GM19043 (cell line): ENCODE measurements around the gene KCTD20.

ENCODE experiments used
- ATAC-seq: cut with Tn5 transposase; IDR thresholded peaks from one replicate; pipeline ENCODE4 v1.9.1; 2021; ENCODE audit warnings: low read depth; ENCODE audit not compliant: unreplicated experiment

The KCTD20 gene

DNA sequence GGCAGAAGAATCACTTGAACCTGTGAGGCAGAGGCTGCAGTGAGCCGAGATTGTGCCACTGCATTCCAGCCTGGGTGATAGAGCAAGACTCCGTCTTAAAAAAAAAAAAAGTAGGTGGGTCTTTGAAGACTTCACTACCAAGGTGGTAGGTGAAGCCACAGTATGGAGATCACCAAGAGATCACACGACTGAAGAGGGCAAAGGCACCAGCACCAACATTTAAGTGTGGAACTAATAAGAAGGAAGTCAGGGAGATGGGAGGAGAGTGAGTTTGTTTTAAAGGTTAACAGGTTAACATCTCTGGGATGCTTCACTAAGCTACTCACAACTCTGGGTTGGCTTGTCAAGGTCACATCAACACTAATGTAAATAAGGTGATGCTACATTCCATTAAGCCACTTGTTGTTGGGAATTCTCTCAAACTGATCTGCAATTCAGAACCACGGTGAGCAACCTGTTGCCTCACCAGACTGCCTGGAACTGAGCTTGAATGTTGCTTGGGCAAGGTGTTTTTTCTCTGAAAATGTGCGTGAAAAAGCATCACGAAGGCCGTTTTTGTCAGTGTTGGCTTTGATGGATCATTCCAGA lies 48.7 kb downstream of the KCTD20 start:
- no peak for ATAC-seq

DNA sequence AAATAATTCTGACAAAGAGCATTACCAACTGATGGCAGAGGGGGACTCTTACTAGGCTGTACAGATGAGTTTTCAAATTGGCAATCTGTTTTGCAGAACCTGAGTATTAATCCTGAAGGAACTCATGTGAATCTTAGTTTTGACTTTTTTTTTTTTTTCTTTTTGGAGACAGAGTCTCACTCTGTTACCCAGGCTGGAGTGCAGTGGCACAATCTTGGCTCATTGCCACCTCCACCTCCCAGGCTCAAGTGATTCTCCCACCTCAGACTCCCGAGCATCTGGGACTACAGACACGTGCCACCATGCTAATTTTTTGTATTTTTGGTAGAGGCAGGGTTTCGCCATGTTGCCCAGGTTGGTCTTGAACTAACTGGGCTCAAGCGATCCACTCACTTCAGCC lies 49.3 kb downstream of the KCTD20 start:
- no peak for ATAC-seq

DNA sequence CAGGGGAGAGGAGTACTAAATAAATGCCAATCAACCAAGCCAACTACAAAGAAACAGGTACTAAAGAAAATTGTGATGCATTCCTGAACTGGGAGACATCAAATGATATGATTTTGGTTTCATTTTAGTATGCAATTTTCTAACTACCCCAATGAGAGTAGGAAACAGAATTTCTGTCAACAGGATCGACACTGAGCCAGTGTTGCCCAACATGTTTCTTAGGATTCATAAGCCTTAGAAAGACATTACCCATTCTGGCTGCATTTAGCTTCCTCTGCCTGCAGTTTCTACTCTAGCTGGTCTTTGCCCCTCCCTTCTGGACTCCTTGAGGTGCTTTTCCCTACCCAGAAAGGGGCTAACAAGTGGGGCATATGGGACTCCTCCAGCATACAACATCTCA lies 49.8 kb downstream of the KCTD20 start:
- ATAC-seq, result no peak

DNA sequence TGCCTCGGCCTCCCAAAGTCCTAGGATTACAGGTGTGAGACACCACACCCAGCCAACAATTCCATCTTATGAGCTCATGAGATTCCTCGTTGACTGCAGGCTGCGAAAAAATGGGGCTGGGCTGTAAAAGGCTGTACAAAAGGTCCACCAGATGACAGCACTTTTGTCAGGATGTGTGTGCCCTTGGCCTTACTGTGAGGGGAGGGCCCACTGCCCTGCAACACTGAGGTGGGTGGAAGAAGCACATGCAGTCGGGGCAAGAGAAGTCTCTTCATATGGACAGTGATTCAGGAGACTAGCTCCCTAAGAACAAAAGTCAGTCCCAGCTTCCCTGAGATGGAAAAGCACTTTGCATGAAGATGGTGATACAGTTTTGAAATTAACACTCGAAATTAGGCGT lies 50.5 kb downstream of the KCTD20 start:
- no peak for ATAC-seq

DNA sequence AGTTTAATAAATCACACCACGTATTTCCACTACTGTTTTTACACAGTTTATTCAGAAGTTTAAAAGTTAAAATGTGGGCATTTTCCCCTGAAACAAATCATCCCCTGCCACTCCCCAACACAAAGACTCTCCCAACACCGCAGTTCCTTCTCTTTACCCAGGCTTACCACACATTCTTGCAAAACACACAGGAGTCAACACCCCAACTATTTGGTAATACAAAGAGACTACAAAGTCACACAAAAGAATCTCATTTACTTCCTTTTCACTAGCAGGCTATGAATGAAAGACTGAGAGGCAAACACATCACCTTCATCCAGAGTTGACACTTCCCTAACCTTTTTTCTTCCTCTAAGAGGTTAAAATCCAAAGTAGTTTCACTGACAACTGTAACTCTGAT lies 51.1 kb downstream of the KCTD20 start:
- no peak for ATAC-seq

DNA sequence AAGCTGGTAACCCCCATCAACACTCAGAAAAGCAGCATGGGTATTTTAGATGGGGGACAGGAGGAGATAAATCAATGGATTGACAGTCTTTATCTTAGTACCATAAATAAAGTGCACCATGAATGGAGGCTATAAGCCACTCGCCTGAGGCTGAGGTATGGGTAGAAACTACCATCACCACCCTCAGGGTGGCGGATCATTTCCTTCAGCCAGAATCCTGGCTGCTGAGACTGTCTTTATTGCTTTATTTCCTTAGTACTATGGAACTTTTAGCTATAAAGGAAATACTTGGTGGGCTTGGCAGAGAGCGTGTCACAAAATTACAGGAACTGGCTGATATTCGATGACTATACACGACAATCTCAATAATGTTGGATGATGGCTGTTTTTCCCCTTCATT lies 52.3 kb downstream of the KCTD20 start:
- no peak for ATAC-seq

DNA sequence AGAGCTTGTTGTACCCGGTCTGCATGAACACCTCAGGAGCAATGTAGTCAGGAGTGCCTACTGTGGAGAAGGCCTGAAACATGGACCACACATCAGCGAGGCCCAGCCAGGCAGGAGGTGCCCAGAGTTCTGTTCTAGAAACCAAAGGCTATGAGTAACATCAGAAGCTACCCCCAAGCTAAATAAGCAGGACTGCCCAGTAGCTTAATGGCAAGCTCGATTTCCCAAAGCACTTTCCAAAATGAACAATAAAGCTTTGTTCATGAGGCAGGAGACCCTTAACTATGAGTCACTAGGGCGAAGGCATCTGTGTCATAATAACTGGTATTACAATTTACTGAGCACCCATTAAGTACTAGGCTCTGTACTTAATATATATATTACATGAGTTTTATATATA lies 57.1 kb downstream of the KCTD20 start:
- ATAC-seq, result no peak

DNA sequence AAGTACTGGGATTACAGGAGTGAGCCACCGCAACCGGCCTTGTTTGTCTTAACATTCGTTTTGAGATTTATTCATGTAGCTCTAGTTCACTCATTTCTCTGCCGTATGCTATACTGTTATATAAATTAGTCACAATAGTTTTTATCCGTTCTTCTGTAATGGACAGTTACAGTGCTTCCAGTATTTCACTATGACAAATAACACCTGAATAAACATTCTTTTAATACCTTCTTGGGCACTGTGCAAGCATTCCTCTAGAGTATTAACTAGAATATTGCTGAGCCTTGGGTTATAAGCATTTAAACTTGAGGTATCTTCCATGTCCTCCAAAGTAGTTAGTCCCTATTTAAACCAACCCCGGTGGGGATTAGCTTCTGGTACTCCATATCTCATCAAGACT lies 58.9 kb downstream of the KCTD20 start:
- no peak for ATAC-seq

DNA sequence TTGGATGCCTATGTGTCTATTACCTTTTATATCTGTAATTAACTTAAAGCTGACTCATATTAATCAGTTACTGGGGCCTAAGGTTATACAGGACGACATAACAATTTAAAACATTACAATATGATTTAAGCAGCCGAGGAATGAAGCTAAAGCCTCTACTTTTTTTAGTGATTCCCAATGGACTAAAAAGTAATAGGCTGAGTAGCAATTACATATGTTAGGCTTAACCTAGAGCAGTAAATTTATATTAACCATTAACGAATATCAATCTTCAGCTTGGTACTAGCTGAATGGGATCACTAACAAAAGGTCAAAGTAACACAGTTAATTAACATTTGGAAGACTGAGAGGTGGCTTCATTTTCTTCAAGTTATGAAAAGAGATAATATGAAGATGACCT lies 61.4 kb downstream of the KCTD20 start:
- no peak for ATAC-seq

DNA sequence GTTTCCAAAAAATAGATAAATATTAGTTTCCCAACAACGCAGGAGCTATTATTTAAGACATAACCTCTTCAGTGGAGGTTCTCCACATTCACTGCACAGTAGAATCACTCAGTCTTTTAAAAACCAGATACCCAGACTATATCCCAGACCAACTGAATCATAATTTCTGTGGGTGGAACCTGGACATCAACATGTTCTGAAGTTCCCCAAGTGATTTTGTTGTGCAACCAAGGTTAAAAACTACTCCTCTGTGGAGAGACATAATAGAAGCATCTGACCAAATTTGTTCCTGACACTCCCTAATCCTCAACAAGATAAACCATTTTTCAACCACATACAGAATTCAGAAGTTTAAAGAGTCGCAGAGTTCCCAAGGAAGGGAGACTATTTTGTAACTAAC lies 62.2 kb downstream of the KCTD20 start:
- ATAC-seq, result no peak

DNA sequence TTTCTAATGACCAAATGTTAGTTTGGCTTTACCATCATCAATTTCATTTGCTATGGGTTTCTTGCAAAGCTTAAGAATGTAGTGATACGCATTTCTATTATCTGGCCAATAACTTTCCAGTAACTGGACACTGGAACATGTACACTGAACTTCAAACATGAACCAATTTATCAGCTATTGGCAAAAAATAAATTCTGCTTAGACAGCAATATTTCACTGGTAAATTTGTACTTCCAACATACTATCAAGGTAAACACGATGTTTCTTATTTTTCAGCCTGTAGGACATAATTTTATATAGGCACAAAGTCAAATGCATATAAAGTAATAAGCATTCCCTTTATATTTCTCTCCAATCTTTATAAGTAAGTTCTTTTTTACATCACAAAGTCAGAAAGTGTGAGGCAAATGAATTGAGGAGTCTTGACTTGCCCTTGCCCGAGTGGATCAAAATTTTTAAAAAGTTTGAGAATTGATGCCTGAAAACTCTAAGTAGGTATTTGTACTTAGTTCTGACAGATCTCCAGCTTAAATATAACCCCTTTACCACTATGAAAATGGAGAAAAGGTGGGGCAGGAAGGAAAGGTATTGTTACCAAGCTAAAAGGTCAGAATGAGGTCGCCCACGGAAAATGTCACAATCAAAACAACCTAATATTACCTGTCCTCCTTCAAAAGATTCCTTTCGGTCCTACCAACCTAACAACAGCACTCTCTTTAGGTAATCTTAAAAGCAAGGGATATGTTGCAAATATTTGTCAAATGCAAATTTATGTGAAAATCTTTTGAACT lies 63.1 kb downstream of the KCTD20 start:
- no peak for ATAC-seq

DNA sequence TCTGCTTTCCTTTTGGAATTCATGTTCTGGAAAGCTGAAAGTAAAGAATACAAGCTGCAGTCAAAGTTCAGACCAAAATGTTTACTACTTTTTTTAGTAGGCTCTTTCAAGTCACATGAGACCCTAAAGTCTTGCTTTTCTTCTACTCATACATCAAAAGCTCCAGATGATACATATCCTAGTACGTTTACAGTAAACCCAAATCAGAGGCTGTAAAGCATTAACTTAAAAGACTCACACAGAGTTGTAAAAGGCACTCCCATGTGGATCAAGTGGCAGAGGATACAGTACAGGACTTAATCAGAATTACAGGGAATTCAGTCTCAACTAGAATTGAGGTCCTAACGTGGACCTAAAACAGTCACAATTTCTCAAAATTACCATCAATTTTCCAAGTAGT lies 63.8 kb downstream of the KCTD20 start:
- ATAC-seq, result no peak

DNA sequence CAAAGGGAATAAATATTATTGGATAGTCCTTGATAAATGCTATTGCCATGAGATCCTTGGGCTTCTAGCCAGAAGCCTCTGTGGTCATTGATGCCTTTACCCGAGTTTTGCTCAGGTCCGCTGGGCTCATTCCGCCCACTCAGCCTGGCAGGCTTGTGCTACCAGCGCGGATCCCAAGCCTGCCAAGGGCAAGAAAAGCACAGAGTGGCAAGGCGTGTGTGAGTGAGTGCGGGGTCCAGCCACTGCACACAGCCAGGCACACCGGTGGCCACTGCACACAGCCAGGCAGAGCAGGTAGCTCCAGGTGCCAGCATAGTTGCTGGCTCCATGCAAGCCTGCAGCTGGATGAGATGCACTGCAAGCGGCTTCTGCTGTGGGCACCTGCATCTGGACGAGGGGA lies 65.7 kb downstream of the KCTD20 start:
- no peak for ATAC-seq

DNA sequence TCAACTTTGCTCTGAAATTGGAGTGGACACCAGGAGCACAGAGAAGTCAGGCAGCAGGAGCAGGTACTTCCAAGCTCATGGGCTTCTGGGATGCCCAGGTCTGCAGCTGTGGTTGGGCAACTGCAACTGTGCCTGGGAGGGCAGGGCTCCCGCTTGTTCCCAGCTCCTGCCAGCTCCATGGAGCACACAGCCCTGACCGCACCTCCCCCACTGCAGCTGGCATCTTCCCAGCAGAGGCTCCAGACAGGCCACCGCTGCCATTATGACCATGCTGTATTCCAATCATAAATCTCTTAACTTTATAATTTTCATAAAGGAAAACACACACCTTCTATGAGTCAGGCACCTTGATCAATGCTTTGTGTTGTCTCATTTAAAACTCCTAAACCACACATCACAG lies 67.6 kb downstream of the KCTD20 start:
- ATAC-seq, result no peak

DNA sequence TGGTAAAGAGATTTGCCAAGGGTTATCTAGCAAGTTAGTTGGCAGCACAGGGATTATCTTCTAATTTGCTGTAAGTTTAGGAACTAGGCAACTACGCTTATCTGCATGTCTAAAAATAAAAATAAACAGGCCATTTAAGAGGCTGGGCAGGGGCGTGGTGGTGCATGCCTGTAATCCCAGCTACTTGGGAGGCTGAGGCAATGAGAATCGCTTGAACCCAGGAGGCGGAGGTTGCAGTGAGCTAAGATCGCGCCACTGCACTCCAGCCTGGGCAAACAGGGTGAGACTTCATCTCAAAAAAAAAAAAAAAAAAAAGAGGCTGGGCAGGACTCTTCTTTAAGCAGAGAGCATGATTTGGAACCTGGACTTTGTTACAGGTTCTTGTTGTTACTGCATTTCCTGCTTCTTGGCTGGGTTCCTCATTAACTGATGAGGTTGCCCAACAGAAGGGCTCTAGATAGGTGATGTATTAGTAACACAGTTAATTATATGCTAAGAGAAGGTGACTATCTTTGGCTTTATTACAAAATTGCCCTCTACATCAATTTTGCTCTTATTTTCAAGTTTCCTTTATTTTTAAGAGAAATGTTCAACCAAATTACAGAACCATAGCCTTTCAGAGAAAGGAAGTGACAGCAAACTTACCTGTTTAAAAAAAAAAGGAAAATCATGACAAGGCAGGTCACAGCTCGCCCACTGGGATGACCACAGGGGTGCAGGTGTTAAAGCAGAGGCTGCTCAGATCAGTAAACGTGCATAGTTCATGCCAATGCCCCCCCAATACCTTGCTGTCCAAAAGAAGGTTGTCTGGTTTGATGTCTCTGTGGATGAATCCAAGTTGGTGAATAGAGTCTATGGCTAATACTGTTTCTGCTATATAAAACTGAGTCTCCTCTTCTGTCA lies 72.0 kb downstream of the KCTD20 start:
- ATAC-seq, result no peak

DNA sequence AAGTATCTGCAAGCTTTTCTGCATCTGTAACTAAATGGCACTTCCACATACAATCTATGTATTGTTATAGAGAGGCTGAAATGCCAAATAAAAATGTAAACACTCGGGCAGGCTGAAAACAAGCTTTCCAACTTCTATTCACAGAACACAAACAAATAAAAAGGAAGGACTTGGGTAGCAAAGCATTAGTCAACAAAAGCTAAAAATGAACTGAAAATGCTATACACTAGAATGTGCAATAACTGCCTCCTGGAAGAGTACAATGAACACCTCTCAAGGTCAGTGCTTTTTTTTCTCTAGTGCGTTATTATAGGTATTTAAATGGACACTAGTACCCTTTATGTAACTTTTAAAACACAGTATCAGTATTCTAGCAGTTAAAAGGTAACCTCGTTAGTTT lies 73.0 kb downstream of the KCTD20 start:
- no peak for ATAC-seq

DNA sequence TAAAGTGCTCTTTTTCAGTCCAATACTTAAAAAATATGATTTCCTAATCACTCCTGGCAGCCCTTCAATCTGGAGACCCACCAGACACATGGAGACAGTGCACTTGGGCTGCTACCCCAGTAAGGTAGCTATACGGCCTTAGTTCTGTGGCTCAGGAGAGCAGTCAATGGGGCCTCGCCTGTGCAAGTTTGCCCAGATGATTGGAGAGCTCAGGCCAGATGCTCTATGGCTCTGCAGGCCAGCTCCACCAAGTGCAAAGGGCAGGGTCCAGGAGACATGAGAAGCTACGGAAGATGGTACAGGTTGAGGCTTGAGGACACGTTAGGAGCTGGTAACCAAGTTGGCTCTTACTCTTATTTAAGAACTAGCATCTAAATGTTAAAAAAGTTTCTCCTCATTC lies 73.8 kb downstream of the KCTD20 start:
- ATAC-seq, result no peak

DNA sequence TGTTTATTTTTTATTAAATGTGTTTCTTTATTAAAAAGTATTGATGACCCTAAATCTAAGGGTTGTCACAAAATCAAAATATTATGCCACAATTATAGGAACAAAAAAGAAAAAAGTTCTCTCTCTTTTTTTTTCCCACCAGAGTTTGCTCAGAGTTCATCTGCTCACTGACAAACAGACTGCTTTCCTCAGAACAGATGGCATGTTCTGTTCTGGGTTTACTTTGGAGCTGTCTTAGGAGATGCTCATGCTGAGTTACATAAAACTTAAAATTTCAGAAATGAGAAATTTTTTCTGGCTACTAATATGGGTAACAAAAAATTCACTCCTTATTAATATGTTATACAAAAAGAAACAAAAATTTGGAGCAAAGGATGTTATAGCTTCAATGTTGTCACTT lies 74.2 kb downstream of the KCTD20 start:
- no peak for ATAC-seq

DNA sequence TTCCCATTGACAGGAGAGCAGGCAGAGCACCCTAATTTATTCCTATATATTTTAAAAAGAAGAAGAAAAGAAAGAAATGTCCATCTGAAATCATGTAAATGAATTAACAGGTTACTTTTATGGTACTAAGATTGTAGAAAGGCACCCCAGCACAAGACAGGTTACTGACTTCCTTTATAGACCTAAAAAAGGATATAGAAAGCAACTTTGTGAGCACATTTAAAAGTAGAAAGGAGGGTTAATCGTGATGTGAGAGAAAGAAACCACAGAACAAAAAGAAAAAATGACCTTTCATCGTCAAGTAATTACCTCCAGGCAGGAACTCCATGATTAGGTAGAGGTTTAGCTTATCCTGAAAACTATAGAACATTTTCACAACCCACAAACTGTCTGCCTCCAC lies 74.6 kb downstream of the KCTD20 start:
- no peak for ATAC-seq

DNA sequence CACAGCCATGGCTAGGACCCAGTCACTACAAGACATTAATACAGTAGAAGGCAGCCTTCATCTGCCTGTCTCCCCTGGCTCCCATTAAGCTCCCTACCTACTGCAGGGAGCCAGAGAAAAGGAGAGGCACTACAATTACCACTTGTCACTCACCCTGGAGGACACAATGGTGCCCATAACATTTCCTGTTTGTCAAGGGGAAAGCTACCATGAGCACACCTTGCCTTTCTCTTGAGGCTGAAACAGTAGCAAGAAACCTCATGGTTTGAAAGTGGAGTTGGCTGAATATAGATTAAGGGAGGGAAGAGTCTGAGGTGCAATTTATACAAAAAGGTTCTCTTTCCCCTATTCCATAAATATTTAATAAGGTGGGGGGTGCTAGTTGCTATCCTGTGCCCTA lies 76.6 kb downstream of the KCTD20 start:
- no peak for ATAC-seq

DNA sequence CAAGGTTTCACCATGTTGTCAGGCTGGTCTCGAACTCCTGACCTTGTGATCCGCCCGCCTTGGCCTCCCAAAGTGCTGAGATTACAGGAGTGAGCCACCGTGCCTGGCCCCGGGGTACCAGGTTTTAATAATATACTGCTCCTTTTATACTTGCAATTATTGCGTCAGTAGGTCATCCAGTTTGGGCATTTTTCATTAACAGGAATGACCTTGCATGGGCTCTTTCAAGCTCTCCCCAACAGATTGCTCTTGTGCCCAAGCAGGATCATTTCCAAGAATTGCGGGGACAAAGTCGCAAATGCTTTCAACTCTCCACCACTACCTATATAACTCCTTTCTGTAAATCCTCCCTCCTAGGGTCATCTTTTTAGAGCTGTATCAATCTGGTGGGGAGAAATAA lies 80.7 kb downstream of the KCTD20 start:
- no peak for ATAC-seq
